ENCODE measurements around the gene PHLDB1. TPM values are rescaled to one million over a fixed set of nuclear protein-coding genes. Genes with fewer than 3 reads are reported as not detected.
"Not testable (repeated sequence)": the region's sequence is repeated elsewhere in the genome, so short reads cannot be mapped to it uniquely, and the experiment has no call there.

PHLDB1 gene
- total and polyA plus RNA-seq, 11 donors: 86.0 to 129 (median 113) TPM

DNA sequence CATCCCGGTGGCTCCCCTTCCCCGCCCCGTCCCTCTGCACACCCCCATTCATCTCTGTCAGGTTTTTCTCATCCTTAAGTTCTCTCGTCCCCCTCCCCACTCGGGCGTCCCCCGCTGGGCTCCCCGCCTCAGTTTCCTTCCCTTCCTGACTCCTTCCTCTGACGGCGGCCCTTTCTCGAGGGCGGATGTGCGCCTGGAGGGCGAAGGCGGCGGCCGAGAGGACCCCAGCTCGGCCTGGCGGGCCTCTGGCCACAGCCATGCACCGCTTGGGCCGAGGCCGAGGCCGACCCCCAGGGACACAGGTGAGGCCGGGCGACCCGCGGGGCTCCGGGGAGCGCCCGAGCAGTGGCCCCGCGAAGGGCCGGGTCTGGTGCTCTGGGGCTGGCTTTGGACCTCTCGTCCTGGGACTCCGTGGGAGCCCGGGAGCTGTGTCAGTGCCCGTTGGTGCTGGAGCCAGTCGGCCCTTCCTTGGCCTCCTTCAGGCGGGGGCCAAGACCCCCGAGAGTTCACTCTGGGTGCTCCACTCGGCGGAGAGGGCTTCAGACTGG, 2.9 kb downstream of the PHLDB1 start:
- DNase-seq: peak in 1 of 5 donors; percentile 52
- 23 to 44% (median 37%) methylated on average over 22 to 42 of the region's 42 CpGs for WGBS, 4 donors
- Histone ChIP-seq H3K27me3 (peaks cover 0 to 18% (median 0%) of the 10 kb centered on the region in 9 donors), H3K27ac (peak overlapping the region; percentile 74 to 100 (median 93)), H3K4me1 (peaks cover 0 to 70% (median 37%) of the 10 kb centered on the region in 12 donors), H3K36me3 (peaks cover 0 to 24% (median 21%) of the 10 kb centered on the region in 9 donors), H3K4me3 (peak overlapping the region; percentile 48 to 99 (median 76)), H3K9me3 (no peaks in the 10 kb centered on the region)
- TF ChIP-seq, protein P1, sequence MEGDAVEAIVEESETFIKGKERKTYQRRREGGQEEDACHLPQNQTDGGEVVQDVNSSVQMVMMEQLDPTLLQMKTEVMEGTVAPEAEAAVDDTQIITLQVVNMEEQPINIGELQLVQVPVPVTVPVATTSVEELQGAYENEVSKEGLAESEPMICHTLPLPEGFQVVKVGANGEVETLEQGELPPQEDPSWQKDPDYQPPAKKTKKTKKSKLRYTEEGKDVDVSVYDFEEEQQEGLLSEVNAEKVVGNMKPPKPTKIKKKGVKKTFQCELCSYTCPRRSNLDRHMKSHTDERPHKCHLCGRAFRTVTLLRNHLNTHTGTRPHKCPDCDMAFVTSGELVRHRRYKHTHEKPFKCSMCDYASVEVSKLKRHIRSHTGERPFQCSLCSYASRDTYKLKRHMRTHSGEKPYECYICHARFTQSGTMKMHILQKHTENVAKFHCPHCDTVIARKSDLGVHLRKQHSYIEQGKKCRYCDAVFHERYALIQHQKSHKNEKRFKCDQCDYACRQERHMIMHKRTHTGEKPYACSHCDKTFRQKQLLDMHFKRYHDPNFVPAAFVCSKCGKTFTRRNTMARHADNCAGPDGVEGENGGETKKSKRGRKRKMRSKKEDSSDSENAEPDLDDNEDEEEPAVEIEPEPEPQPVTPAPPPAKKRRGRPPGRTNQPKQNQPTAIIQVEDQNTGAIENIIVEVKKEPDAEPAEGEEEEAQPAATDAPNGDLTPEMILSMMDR (IDR thresholded peaks at IDR 0.05): no peak
- TF ChIP-seq POLR2A (IDR thresholded peaks at IDR 0.05): no peak
- intact Hi-C loops (cut with DNase I): no loop called here
- no peak for ATAC-seq

DNA sequence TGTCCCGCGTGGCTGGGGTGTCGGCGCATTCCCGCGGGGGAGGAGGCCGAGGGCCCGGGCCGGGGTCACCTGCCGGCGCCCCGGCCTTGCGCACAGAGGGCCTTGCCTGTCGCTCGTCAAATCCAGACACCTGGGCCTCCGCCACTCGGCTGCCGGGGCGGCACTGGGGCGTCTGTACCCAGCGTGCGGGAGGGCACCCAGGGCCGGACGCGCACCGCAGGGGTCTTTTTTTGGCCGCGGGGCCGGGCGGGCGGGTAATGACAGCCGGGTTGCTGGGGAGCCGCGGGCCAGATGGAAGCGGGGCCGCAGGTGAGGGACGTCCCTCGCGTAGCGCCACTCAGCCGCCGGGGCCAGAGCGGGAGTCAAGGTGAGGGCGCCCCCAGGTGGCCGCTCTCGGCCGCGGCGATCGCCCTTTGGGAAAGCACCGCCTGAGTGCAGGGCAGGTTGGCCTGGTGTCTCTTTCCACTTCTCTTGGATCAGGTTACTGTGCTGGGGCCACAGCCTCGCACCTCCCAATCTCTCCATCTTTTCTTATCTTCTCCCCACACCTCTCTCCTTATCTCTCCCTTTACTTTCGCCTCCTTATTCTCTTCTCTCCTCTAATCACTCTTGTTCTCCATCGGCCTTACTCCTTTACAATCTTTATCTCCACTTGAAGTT, 3.5 kb downstream of the PHLDB1 start:
- intact Hi-C loops (cut with DNase I): no loop called here
- TF ChIP-seq, protein P1 (IDR thresholded peaks at IDR 0.05): peak; percentile 84 to 97 (median 92)
- TF ChIP-seq POLR2A (IDR thresholded peaks at IDR 0.05): peak in 1 of 2 donors; percentile 18

DNA sequence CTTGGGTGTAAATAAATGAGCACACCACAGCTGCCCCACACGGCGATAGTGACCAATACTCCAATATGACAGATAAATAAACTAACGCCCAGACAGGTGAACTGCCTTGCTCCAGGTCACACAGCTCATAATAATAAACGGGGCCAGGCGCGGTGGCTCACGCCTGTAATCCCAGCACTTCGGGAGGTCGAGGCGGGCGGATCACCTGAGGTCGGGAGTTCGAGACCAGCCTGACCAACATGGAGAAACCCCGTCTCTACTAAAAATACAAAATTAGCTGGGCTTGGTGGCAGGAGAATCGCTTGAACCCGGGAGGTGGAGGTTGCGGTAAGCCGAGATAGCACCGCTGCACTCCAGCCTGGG, 4.0 kb downstream of the PHLDB1 start:
- WGBS, 4 donors: 52 to 71% (median 64%) methylated on average over 19 of the region's 19 CpGs
- peaks cover 0 to 72% (median 38%) of the 10 kb centered on the region in 12 donors for H3K4me1 ChIP-seq
- H3K4me3 ChIP-seq: peak overlapping the region in 11 of 12 donors; percentile 48 to 99 (median 79)
- intact Hi-C loops (cut with DNase I); ATAC-seq; DNase-seq; H3K9me3 ChIP-seq: not testable (repeated sequence)
- H3K36me3 ChIP-seq: peaks cover 0 to 35% (median 32%) of the 10 kb centered on the region in 9 donors
- H3K27ac ChIP-seq: peak overlapping the region; percentile 47 to 100 (median 93)
- H3K27me3 ChIP-seq: peaks cover 0 to 18% (median 0%) of the 10 kb centered on the region in 9 donors

More for the DNA sequence above, 3.5 kb downstream of the PHLDB1 start:
- Histone ChIP-seq H3K9me3 (no peaks in the 10 kb centered on the region), H3K27ac (peak overlapping the region; percentile 74 to 100 (median 93)), H3K4me3 (peak overlapping the region; percentile 48 to 99 (median 76)), H3K4me1 (peaks cover 0 to 72% (median 37%) of the 10 kb centered on the region in 12 donors), H3K36me3 (peaks cover 0 to 30% (median 27%) of the 10 kb centered on the region in 9 donors), H3K27me3 (peaks cover 0 to 18% (median 0%) of the 10 kb centered on the region in 9 donors)
- DNase-seq (peak; percentile 86 to 91 (median 87)), ATAC-seq (peak; percentile 18 to 45 (median 38))
- WGBS, 4 donors: 4 to 7% (median 5%) methylated on average over 17 to 54 of the region's 54 CpGs

DNA sequence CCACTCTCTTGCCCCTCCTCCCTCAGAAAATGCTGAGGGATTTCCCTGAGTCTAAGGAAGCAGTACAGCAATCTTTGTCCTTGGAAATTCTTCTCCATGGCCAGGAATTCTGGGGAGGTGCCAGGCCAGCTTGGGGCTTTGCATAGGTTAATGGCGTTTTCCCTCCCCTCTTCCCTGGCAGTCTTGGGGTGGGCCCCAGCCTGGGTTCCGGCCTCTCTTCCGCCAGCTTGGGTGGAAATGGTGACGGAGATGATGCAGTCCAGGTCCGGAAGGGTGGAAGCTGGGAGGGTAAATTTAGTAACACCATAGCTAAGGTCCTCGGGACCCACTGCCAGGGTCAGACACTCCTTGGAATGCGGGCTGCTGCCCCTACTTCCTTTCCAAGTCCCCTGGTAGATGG, 5.0 kb downstream of the PHLDB1 start:
- peak overlapping the region in 8 of 12 donors; percentile 2 to 99 (median 47) for H3K4me3 ChIP-seq
- peaks cover 0 to 45% (median 40%) of the 10 kb centered on the region in 9 donors for H3K36me3 ChIP-seq
- 22 to 36% (median 31%) methylated on average over 7 of the region's 7 CpGs for WGBS, 4 donors
- intact Hi-C loops (cut with DNase I): no loop called here
- peak; percentile 5 to 68 (median 20) for ATAC-seq
- H3K9me3 ChIP-seq: no peaks in the 10 kb centered on the region
- peak overlapping the region; percentile 36 to 100 (median 90) for H3K27ac ChIP-seq
- TF ChIP-seq, protein P1 (IDR thresholded peaks at IDR 0.05): no peak
- no peak for TF ChIP-seq POLR2A (IDR thresholded peaks at IDR 0.05)
- DNase-seq: peak; percentile 68 to 83 (median 82)
- H3K4me1 ChIP-seq: peaks cover 0 to 78% (median 46%) of the 10 kb centered on the region in 12 donors
- peaks cover 0 to 18% (median 0%) of the 10 kb centered on the region in 9 donors for H3K27me3 ChIP-seq

Measured in heart left ventricle (tissue), 16 donors.